HEK293T (cell line): Measurements from ENCODE around the gene CD164L2.

ENCODE experiments used
- FOXM1 ChIP-seq: fragments of 450-650 bp; IDR thresholded peaks from 2 replicates; pipeline ENCODE4 v1.6.1; 2017; ENCODE audit warnings: mild to moderate bottlenecking, borderline replicate concordance
- NFRKB ChIP-seq: fragments of 450-650 bp; IDR thresholded peaks from 2 replicates; pipeline ENCODE4 v1.6.1; 2016; ENCODE audit warnings: mild to moderate bottlenecking, moderate library complexity
- SP1 ChIP-seq: fragments of 450-650 bp; IDR thresholded peaks from 2 replicates; pipeline ENCODE4 v1.6.1; 2017

DNA sequence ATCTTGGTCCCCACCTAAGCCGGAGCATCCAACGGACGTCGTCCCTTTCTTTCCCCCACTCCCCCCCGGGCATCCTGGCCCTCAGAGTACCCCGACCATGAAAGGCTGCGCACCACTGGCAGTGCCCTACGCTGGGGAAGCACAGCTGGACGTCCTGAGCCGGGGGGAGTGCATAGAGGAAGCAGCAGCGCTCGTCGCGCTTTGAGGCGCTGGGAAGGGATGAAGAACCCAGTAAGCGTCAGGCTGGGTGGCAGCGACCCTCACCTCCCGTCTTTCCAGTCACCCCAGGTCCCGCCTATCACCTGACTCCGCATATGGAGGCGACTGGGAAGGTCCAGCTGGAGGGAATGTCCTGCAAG is 22.1 kb downstream of the CD164L2 start:
- TF ChIP-seq FOXM1: no peak
- TF ChIP-seq SP1: no peak
- TF ChIP-seq NFRKB: no peak
